NAMALWA (cell line): ENCODE measurements around the gene KRTAP5-8.
A peak's percentile ranks its signal among the peaks of the same experiment; 100 is the strongest.
"Not testable (repeated sequence)": the region's sequence is repeated elsewhere in the genome, so short reads cannot be mapped to it uniquely, and the experiment has no call there.

Experiments
- DNase-seq: peaks from one replicate; pipeline ENCODE4 v3.0.0-alpha.2; 2015; ENCODE audit warnings: low spot score

The KRTAP5-8 gene

DNA sequence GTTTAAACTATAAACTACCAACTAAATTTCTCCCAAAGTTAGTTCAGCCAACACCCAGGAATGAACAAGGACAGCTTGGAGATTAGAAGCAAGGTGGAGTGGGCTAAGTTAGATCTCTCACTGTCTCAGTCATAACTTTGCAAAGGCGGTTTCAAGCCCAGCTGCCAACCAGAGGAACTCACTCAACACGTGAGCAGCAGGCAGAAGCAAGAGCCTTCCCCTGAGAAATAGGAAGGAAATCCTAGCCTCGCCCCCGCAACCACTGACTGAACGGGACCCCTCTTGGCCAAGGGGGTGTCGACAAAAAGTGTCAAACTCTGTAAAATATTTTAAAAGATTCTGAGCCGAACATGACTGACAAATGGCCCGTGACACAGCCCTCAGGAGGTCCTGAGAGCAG, 6.0 kb downstream of the KRTAP5-8 start:
- DNase-seq: no peak

DNA sequence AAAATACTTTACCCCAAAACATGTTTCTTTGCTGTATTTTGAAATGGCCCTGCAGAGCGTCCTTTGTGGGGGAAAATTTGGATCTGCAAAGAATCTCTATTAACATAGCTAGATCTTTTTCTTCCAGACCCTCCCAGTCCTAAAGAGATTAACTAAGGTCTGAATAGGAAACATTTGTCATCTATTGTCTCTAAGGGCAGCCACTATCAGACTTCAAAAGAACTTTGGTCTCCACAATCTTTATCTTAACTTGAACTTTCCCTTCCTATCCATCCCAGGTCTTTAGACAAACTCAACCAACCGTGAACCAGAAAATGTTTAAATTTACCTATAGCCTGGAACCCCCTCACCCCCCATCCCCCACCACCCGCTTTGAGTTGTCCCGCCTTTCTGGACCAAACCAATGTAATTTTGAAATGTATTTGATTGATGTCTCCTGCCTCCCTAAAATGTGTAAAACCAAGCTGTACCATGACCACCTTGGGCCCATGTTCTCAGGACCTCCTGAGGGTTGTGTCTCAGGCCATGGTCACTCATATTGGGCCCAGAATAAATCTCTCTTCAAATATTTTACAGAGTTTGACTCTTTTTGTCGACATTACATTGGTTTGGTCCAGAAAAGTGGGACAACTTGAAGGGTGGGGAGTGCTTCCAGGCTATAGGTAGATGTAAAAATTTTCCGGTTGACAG, 6.8 kb downstream of the KRTAP5-8 start:
- no peak for DNase-seq

DNA sequence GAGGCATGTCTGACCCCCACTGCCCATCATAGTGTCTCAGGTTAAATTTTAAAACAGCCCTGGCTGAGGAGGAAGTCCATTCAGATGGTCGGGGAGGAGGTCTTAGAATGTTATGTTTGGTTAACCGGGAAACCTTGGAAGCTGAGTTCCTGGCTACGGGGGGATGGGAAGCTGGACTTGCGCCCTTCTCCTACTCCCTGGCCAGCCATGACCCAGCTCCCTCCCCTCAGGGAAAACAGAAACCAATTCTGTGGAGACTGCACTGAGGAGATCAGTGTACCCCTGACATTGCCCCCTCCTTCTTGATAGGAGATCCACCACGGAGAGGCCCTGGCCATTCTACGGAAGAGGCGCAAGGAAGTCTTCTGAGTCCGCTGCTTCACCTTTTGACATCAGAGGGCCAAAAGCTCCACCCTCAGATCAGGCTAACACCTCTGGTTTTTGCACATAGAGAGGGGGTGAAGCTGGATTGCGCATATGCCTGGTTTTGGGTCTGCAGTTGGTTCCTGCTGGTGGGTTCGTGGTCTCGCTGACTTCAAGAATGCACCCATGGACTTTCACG, 7.7 kb downstream of the KRTAP5-8 start:
- no peak for DNase-seq

DNA sequence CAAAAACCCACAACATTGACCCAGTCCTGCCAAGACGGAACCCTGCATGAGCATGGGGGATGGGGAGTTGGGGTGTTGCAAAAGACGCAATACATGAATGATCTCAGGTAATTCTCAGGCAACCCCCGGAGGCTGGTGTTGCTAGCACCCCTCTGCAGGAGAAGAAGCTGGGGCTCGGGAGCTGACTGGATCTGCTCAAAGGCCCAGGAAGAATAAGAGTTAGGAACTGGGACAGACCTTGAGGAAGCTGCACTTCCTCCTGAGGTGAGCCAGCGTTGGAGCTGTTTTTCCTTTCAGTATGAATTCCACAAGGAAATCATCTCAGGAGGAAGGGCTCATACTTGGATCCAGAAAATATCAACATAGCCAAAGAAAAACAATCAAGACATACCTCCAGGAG, 10.3 kb downstream of the KRTAP5-8 start, which contains the start of gene KRTAP5-9:
KRTAP5-9 (plus strand) TSS at position 301 of the 400 bp plus-strand sequence. CDS start 238 bp downstream, outside the sequence.
- no peak for DNase-seq

DNA sequence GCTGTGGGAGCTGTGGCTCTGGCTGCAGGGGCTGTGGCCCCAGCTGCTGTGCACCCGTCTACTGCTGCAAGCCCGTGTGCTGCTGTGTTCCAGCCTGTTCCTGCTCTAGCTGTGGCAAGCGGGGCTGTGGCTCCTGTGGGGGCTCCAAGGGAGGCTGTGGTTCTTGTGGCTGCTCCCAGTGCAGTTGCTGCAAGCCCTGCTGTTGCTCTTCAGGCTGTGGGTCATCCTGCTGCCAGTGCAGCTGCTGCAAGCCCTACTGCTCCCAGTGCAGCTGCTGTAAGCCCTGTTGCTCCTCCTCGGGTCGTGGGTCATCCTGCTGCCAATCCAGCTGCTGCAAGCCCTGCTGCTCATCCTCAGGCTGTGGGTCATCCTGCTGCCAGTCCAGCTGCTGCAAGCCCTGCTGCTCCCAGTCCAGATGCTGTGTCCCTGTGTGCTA, 10.9 kb downstream of the KRTAP5-8 start:
- DNase-seq: no peak

DNA sequence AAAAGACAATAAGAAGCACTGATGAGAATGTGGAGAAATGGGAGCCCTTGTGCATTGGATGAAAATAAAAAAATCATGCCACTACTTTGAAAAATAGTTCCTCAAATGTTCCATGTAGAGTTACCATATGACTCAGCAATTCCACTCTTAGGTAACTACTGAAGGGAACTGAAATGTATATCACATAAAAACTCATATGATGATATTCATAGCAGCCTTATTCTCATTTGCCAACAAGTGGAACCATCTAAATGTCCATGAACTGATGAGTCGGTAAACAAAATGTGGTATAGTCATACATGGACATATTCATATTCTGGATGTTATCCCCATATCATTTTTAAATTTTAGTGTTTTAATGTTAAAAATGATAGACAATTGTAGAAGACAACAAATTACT, 13.9 kb downstream of the KRTAP5-8 start:
- no peak for DNase-seq

DNA sequence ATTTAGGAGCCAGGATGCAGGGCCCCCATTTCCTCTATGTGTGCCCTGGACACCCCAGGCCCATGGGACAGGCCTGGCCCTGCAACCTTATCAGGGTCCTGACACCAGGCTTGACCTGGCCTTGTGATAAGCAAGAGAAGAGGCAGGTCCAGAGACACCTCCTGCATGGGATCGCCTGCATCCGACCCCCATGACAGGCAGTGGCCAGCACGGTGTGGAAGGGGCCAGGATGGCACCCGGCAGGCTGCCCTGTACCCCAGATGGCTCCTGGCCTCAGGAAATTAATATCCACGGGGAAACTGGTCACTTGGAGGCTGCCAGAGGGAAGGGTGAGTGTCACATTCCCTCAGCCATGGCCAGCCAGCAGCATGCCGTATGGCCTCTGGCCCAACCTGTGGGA, 17.2 kb downstream of the KRTAP5-8 start:
- no peak for DNase-seq

DNA sequence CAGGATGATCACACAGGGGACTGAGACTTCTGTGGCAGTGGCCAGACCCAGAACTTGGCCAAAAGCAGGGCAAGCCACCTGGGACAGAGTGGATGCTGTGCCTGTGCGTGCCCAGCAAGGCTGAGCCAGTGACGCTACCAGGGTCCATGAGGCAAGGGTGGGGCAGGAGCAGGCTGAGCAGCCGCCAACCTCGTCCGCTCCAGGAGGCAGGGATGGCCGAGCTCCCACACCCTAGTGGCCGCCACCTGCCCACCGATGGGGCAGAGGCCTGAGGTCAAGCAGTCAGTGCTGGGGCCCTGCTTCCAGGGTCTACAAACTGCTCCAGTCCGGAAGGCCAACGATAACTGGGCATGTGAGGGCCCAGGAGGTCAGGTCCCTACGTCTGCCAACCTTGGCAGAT, 17.7 kb downstream of the KRTAP5-8 start:
- no peak for DNase-seq

DNA sequence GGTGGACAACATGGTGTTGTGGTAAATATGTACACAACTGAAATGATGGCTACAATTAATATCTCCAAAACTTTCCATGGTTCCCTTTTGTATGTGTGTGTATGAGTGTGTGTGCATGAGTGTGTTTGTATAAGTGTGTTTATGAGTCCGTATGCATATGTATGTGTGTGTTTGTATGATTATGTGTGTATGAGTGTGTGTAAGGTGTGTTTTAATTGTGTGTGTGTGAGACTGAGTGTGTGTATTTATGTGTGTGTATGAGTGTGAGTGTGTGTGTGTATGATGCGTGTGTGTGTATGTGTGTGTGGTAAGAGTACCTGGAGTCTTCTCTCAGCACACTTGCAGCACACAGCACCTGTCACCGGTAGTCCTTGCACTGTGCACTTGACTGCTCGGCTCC, 18.2 kb downstream of the KRTAP5-8 start:
- DNase-seq: no peak

DNA sequence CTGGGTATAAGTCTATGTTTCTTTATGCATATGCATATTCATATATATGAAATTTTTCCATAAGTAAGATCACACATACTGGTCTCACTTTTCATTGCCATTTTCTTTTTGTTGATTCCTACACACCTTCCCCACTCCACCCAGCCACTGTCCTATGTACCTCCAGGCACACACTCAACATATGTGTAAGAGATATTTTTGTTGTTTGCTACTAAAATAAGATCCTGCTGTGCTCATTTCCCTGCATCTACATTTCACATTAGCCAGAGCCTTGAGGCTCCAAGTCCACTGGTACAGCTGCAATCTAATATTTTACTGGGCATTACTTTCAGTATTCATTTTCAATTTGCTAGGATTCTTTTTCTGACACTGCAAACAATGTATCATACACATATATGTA, 19.4 kb downstream of the KRTAP5-8 start:
- no peak for DNase-seq

DNA sequence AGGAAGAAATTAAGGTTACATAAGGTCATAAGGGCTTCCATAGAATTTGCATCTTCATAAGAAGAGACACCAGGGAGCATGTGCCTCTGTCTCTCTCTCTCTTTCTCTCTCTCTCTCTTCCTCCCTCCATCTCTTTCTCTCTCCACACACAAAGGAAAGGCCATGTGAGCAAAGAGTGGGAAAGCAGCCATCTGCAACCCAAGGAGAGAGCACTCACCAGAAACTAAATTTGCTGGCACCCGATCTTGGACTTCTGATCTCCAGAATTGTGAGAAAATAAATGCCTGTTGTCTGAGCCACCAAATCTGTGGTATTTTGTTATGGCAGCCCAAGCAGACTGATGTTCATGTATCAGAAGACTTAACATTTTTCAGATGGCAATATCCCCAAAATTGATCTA, 21.2 kb downstream of the KRTAP5-8 start:
- no peak for DNase-seq

DNA sequence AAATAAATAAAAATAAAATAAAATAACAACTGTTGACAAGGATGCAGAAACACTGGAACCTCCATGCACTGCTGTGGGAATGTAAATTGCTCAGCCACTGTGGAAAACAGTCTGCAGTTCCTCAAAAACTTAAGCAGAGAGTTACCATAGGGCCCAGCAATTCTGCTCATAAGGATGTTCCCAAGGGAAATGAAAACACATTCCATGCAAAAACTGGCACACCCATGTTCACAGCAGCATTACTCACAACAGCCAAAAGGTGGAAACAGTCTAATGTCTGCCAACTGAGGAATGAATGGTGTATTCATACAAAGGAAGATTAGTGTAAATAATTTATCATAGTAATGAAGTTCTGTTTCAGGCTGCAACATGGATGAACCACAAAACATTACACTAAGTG, 24.3 kb downstream of the KRTAP5-8 start:
- no peak for DNase-seq

DNA sequence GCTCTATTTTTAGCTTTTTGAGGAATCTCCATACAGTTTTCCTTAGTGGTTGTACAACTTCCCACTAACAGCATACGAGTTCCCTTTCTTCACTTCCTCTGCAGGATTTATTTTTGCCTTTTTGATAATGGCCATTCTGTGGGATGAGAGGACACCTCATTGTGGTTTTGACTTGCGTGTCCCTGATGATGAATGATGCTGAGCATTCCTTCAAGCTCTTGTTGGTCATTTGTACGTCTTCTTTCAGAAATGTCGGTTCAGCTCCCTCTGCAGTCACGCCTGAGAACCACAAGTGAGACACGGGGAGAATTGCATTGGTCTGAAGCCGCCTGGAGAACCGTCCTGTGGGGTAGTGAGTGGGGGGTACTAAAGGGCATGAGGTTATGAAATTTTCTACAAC, 25.6 kb downstream of the KRTAP5-8 start:
- peak; percentile 59 for DNase-seq

DNA sequence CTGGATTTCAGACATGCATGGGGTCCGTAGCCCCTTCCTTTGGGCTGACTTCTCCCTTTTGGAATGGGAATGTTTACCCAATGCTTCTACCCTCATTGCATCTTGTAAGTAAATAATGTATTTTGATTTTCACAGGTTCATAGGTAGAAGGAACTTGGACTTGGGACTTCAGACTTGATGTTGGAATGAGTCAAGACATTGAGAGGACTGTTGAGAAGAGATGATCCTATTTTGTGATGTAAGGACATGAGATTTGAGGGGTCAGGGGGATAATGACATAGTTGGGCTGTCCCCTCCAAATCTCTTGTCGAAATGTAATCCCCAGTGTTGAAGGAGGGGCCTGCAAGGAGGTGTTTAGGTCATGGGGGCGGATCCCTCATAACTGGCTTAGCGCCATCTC, 26.6 kb downstream of the KRTAP5-8 start:
- DNase-seq: no peak

DNA sequence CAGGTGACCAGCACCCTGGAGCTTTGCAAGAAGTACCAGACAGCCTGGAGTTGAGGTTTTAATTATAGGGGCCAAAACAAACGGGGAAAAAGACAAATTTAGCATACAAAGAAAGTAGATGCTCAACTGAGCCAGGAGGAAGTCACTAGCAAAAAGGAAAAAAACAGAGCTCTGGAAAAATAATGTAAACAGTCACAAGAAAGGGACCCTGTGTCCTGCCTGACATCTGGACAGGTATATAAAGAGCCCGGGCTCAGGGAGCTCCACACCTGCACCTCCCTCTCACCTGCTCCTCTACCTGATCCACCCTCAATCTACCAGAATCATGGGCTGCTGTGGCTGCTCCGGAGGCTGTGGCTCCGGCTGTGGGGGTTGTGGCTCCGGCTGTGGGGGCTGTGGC, 27.4 kb downstream of the KRTAP5-8 start, which contains the start of gene KRTAP5-10:
KRTAP5-10 (plus strand) TSS at position 301 of the 400 bp plus-strand sequence; CDS start at position 326, 25 bp downstream.
- DNase-seq: no peak

DNA sequence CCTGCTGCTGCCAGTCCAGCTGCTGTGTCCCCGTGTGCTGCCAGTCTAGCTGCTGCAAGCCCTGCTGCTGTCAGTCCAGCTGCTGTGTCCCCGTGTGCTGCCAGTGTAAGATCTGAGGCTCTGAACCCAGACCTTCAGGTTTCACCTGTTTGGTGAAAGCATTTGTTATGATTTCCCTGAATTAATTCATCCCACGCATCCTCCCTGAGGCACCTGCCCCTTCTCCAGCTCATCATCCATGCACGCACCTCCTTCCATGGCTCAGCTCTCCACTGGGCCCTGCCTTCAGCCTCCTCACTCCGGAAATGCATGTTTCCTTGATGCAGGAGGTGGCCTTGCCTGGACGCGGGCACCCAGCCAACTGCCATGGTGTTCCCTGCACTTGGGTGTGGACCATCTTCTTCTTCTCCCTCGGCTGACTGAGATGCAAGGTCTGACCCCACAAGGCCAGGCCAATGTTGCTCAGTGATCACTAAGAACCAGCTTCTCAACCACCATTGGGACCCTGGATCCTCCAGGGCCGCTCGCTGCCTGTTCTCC, 28.3 kb downstream of the KRTAP5-8 start:
- no peak for DNase-seq

DNA sequence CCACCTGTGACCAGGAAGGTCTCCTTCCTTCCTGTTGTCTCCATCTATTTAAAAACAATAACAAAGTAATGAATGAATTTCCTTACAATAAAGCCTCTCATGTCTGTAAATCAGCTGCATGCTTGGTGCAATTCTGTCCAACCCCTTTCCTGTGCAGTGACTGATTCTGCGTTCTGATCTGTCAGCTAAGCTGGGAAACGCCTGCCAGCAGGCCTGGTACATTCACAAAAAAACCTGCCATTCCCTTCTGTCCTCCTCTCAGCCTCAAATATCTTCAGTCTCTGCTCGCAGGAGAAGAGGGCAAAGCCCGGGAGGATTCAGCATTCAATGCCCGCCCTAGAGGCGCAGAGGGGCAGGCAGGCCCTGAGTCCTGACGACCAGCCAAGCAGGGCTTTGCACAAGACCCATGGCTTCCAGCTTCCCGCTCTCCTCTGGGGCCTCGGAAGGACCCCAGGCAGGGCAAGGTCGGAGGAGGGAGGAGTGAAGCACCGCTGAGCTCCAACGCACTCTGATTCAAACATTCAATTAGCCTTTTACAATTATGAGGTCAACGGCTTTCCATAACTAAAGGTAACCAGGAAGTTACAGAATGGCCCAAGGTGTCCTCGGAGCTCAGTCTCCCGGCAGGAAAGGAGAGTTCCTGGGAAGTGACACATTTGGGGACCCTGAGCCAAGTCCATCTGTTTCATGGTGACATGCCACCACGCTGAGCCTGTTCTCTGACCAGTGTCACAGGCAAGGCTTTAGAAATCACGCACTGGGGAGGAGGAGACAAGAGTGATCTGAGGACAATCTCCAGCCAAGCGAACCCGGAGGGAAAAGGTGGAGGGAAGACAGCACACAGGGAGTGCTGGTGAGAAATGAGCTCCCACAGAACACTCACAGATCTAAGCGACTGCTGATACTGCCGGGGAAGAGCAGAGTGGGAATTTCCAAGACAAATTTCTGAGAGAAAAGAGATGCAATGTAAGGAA, 29.1 kb downstream of the KRTAP5-8 start:
- not testable (repeated sequence) for DNase-seq

DNA sequence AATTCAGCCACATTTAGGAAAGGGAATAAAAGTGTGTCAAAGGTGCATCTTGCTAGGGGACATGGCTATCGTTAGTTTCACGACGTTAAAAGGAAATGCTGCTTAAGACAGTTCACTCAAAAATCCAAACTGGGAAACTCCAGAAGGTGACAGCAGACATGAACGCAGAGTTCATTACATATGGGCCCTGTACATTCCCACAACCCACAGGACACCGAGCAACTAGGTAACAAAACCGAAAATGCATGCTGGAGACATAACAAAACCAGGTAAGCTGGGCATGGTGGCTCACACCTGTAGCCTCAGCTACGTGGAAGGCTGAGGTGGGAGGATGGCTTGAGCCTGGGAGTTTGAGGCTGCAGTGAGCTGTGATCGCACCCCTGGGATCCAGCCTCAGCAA, 29.8 kb downstream of the KRTAP5-8 start:
- DNase-seq: not testable (repeated sequence)

DNA sequence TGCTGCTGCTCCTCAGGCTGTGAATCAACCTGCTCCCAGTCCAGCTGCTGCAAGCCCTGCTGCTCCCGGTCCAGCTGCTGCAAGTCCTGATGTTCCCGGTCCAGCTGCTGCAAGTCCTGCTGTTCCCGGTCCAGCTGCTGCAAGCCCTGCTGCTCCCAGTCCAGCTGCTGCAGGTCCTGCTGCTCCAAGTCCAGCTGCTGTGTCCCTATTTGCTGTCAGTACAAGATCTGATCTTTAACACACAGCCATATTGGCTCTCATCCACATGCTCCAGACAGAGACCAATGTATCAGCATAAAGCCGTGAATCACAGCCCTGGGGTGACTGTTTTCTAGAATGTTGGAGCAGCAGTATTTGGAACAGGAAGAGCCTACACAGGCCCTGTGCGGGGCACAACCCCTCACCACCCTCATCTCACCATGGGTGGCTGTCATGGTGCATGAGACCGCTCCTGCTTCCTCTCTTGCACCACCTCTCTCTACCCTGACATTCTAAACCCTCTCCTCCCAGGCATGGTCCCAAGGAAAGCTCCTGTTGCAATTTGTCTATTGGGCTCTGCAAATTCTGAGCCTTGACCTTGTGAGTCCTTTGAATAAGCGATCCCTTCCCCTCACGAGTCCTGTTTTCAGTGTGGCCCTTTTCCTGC, 31.0 kb downstream of the KRTAP5-8 start:
- DNase-seq: no peak

DNA sequence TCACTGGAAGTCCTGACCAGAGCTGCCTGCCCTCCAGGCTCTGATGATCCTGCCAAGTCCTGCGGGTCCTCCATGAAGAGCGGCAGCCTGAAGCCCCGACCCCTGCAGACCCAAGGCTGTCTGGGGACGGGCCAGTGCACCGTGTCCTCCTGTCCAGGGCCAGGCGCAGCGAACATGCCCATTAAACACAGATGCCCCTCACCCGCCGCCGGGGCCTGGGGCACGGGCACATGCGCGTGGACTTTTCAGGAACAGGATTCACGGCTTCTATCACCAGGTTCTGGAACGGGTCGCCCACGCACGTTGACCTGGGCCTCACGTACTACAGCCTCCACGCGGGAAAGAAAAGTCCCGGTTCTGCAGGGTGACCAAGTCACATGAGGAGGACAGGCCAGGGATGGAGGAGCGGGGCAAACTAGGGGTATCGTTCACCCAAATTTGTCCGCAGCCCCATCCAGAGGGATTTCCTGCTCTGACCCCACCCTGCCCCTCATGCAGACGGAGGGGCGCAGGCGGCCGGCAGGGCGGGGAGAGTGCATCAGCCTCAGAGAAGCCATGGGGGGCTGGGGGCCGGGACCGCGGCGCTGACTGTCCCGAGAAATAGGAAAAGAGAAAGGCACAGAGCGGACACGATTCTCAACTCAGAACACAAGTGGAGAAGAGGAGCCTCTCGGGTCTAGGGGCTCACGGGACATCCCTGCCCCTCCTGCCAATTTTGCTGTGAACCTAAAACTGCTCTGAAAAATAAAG, 33.5 kb downstream of the KRTAP5-8 start:
- not testable (repeated sequence) for DNase-seq

DNA sequence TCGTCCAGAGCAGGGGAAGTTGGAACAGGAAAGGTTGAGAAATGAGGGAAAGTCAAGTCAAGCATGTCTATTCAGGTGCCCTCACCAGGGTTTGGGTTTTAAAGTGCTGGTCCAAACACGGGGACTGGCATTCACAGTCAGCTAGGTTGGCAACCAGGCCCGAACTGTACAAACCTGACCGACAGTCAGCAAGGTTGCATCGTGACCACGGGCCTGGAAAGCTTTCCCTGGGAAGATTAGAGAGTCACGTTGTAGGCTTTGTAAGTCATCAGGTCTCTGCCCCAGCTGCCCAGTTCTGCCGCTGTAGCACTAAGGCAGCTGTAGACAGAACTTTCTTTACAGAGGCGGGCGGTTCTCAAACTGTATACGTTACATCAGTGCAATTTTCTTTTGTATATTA, 35.0 kb downstream of the KRTAP5-8 start:
- DNase-seq: no peak
